Measurements from ENCODE around the gene SLC5A3.

Gene SLC5A3

DNA sequence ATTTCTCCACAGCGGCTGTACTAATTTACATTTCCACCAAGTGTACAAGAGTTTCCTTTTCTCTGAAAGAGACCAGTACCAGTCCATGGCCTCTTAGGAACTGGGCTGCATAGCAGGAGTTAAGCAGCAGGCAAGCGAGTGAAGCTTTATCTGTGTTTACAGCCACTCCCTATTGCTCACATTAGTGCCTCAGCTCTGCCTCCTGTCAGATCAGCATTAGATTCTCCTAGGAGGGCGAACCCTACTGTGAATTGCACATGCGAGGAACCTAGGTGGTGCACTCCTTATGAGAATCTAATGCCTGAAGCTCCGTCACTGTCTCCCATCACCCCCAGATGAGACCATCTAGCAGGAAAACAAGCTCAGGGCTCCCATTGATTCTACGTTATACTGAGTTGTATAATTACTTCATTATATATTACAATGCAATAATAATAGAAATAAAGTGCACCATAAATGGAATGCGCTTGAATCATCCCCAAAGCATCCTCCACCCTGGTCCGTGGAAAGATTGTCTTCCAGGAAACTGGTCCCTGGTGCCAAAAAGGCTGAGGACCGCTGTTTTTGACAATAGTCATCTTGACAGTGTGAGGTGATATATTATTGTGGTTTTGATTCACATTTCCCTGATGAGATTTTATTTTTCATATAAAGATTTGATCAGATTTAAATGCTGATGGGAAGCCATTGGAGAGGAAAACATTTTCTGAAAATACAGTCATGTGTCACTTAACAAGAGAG is 45.5 kb upstream of the SLC5A3 start:
- H3K4me3 ChIP-seq (ENCODE audit: low read depth, low read length): no peak overlapping the region
- H3K9me3 ChIP-seq (ENCODE audit: control insufficient read depth, insufficient read depth, low read depth, low read length): no peaks in the 10 kb centered on the region
- peaks cover 6% of the 10 kb centered on the region; the same call in 1 of the 2 replicates for H3K4me1 ChIP-seq (ENCODE audit: control insufficient read depth, insufficient read depth, low read length)
- H3K27ac ChIP-seq (ENCODE audit: extremely low read depth, low read depth, low read length): no peak overlapping the region
- POLR2A ChIA-PET: no interaction called here
- TF ChIP-seq ZIC2 (tag by site-specific recombination; IDR thresholded peaks at IDR 0.05) (peak; percentile 75), HOXC10 (CRISPR knock-in tag; IDR thresholded peaks at IDR 0.05) (no peak)
- no peaks in the 10 kb centered on the region for H3K36me3 ChIP-seq (ENCODE audit: control insufficient read depth in 2 of 2, insufficient read depth in 1 of 2, low read length in 2 of 2)
- CTCF ChIA-PET: interaction anchor here (0.5 kb wide), 1 partner anchor 13 kb away, joined by 4 read pairs; no protein-coding TSS in a partner anchor

DNA sequence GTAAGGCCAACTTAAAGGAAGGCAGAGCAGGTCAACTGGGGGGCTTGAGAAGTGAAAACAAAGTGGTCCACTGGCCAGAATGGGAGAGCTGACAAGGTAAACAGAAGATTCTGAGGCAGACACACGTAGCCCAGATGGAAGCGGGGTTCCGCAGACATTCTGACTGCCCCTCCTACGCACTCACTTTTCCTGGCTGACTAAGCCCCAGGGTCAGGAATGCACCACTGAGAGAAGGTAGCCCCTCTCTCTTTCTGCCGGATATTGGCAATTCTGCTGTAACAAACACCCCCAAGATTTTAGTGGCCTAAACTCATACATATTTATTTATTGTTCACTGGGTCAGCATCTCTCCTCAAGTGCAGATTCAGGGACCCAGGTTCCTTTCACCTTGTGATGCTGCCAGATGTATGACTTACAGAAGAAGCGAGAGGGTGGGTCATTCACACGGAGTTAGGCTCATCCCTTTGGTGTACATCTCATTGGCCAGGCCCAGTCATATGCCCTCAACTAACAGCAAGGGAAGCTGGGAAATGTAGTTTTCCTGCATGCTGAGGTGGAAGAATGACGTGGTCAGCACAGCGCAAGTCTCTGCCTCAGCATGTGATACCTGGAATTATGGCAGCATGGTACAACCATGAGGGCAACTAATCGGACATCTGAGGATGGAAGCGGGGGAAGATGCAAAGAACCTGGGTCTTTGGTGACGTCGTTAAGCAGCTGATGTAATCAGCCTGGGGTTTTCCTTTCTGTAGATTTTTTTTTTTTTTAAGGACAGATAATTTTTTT is 43.4 kb upstream of the SLC5A3 start:
- Histone ChIP-seq H3K4me3 (ENCODE audit: low read depth, low read length) (no peak overlapping the region), H3K9me3 (ENCODE audit: control insufficient read depth, insufficient read depth, low read depth, low read length) (no peaks in the 10 kb centered on the region), H3K36me3 (ENCODE audit: control insufficient read depth in 2 of 2, insufficient read depth in 1 of 2, low read length in 2 of 2) (no peaks in the 10 kb centered on the region), H3K27ac (ENCODE audit: extremely low read depth, low read depth, low read length) (no peak overlapping the region), H3K4me1 (ENCODE audit: control insufficient read depth, insufficient read depth, low read length) (no peaks in the 10 kb centered on the region)
- CTCF ChIA-PET: interaction anchor here (0.7 to 3.7 kb wide), 3 partner anchors 44 to 332 kb away, joined by 3 to 14 read pairs (median 3); no protein-coding TSS in a partner anchor
- POLR2A ChIA-PET: interaction anchor here (0.5 kb wide), 1 partner anchor 13 kb away, joined by 3 read pairs; no protein-coding TSS in a partner anchor
- TF ChIP-seq GLIS1 (tag by site-specific recombination; IDR thresholded peaks at IDR 0.05) (no peak), ZBTB48 (tag by site-specific recombination; IDR thresholded peaks at IDR 0.05) (no peak), ZNF148 (tag by site-specific recombination; IDR thresholded peaks at IDR 0.05; ENCODE audit: borderline replicate concordance) (no peak), ZNF221 (tag by site-specific recombination; IDR thresholded peaks at IDR 0.05; ENCODE audit: borderline replicate concordance) (no peak), ZNF660 (tag by site-specific recombination; IDR thresholded peaks at IDR 0.05) (no peak), ZFHX2 (tag by site-specific recombination; conservative IDR thresholded peaks at IDR 0.05) (no peak), SCRT2 (tag by site-specific recombination; IDR thresholded peaks at IDR 0.05) (no peak), HIC1 (tag by site-specific recombination; IDR thresholded peaks at IDR 0.05) (no peak), ZBTB20 (tag by site-specific recombination; IDR thresholded peaks at IDR 0.05) (peak; percentile 54), ZXDB (tag by site-specific recombination; IDR thresholded peaks at IDR 0.05) (0 out of 2 replicates have a peak, but pooled peaks have one; percentile 43), ZNF510 (tag by site-specific recombination; IDR thresholded peaks at IDR 0.05; ENCODE audit: insufficient replicate concordance) (no peak), MEIS1 (CRISPR knock-in tag; IDR thresholded peaks at IDR 0.05; ENCODE audit: borderline replicate concordance) (no peak), ZBTB21 (tag by site-specific recombination; IDR thresholded peaks at IDR 0.05) (peak; percentile 93), ZNF426 (tag by site-specific recombination; IDR thresholded peaks at IDR 0.05) (no peak), ZNF530 (tag by site-specific recombination; IDR thresholded peaks at IDR 0.05; ENCODE audit: low read depth) (no peak), ZNF157 (tag by site-specific recombination; IDR thresholded peaks at IDR 0.05) (no peak), ZNF121 (tag by site-specific recombination; IDR thresholded peaks at IDR 0.05) (no peak), REPIN1 (tag by site-specific recombination; IDR thresholded peaks at IDR 0.05; ENCODE audit: low read depth) (no peak), ZNF248 (tag by site-specific recombination; IDR thresholded peaks at IDR 0.05) (no peak), MZF1 (tag by site-specific recombination; IDR thresholded peaks at IDR 0.05; ENCODE audit: borderline replicate concordance) (no peak)
- TF ChIP-seq, protein P1, sequence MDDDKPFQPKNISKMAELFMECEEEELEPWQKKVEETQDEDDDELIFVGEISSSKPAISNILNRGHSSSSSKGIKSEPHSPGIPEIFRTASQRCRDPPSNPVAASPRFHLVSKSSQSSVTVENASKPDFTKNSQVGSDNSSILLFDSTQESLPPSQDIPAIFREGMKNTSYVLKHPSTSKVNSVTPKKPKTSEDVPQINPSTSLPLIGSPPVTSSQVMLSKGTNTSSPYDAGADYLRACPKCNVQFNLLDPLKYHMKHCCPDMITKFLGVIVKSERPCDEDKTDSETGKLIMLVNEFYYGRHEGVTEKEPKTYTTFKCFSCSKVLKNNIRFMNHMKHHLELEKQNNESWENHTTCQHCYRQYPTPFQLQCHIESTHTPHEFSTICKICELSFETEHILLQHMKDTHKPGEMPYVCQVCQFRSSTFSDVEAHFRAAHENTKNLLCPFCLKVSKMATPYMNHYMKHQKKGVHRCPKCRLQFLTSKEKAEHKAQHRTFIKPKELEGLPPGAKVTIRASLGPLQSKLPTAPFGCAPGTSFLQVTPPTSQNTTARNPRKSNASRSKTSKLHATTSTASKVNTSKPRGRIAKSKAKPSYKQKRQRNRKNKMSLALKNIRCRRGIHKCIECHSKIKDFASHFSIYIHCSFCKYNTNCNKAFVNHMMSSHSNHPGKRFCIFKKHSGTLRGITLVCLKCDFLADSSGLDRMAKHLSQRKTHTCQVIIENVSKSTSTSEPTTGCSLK (tag by site-specific recombination; IDR thresholded peaks at IDR 0.05): no peak
- TF ChIP-seq, protein P2, sequence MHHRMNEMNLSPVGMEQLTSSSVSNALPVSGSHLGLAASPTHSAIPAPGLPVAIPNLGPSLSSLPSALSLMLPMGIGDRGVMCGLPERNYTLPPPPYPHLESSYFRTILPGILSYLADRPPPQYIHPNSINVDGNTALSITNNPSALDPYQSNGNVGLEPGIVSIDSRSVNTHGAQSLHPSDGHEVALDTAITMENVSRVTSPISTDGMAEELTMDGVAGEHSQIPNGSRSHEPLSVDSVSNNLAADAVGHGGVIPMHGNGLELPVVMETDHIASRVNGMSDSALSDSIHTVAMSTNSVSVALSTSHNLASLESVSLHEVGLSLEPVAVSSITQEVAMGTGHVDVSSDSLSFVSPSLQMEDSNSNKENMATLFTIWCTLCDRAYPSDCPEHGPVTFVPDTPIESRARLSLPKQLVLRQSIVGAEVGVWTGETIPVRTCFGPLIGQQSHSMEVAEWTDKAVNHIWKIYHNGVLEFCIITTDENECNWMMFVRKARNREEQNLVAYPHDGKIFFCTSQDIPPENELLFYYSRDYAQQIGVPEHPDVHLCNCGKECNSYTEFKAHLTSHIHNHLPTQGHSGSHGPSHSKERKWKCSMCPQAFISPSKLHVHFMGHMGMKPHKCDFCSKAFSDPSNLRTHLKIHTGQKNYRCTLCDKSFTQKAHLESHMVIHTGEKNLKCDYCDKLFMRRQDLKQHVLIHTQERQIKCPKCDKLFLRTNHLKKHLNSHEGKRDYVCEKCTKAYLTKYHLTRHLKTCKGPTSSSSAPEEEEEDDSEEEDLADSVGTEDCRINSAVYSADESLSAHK (tag by site-specific recombination; IDR thresholded peaks at IDR 0.05): no peak

All from HEK293 (cell line).